HPDE6-E6E7 (cell line): Measurements from ENCODE around the gene FBXL7.

Experiments
- DNase-seq: peaks from one replicate; pipeline ENCODE4 v3.0.0; 2011; ENCODE audit warnings: missing footprints; ENCODE audit errors: extremely low spot score

FBXL7 gene

DNA sequence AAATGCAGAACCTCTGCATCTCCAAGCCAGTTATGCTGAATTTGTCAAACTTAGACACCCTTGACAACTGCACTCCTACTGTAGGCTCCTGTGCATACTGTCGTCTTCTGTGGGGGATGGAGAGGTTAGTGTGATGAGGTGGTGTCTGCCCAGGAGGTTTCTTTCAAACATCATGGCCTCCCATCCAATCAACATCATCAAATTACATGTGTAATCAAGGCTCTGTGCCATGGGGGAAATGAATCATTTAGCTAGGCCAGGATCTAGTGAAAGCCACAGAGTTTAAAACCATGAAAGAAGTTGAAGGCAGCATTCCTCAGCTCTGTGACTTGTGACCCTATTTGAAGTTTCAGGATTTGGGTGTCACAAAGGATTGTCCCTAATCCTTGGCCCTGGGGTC, 439.0 kb downstream of the FBXL7 start:
- no peak for DNase-seq

- DNase-seq = no peak
Measured at GRCh38 chr5:15940905-15941304, 440.9 kb downstream of the FBXL7 start.

- no peak for DNase-seq
Measured at GRCh38 chr5:15943487-15943886, 443.5 kb downstream of the FBXL7 start.

DNA sequence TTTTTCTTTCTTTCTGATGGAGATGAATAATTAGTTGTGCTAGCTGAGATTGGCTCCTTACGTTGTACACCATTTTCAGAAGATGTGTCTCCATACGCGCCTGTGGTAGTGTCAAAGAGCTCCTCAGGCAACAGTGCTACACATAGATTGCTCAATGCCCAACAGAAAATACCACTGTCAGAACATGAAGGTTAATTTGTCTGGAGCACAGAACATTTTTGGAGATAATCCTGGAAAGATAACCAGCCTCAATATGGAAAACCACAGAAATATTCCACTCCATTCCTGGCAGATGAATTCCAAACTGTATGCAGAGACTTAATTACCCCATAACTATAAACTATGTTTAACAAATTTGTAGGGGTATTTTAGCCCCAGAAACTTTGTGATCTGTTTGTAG, 446.0 kb downstream of the FBXL7 start:
- no peak for DNase-seq

DNA sequence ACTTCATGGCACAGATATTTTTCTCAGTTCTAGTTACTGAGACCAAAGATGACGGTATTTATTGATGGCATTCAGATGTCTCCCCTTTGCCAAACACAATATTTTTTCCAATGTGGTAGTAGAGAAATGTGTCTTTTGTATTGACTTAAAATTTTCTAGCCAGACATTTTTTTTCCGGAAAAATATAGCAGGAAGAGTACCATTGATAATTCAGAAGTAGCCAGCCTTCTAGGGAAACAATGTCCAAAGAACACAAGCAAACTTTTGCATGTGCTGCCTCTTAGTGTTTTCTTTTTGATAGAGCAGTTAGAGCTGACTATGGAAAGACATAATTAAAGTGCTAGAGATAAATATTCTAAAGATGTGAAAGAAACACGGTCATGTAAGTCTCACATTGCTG, 448.2 kb downstream of the FBXL7 start:
- DNase-seq = no peak

GRCh38 chr5:15951126-15951525, 451.1 kb downstream of the FBXL7 start:
- DNase-seq = no peak

DNA sequence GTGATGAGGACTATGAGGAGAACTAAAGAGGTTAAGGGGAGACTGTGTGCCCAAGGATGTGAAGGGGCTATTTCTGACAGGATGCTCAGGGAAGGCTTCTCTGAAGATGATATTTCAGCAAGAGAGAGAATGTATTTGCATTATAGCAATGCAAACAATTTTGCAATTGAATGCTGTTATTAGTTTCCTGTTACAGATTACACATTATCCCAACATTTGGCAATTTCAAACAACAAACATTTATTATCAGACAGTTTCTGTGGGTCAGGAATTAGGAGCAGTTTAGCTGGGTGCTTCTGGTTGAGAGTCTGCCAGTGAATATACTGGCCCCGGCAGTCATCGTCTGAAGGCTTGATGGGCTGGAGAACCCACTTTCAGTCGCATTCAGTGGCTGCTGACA, 451.6 kb downstream of the FBXL7 start:
- DNase-seq = no peak

DNA sequence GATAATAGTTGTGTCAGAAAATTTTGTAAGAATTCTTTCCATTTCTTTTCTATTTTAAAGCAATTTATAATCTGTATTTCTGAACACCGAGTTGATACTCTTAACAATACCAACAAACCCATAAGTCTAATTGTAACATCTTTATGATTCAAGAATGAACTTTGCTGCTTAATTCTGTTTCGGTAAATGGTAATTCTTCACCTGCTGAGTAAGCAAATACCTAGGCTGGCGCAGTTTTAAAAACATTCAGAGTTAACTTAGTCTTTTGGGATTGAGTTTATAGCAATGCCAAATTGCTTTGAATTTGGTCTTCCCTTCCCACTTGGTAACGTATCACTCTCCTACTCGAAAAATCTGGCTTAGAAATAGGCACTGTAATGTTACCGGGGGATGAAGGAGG, 456.6 kb downstream of the FBXL7 start:
- DNase-seq = no peak

- DNase-seq = no peak
Measured at GRCh38 chr5:15957124-15957523, 457.1 kb downstream of the FBXL7 start.

DNA sequence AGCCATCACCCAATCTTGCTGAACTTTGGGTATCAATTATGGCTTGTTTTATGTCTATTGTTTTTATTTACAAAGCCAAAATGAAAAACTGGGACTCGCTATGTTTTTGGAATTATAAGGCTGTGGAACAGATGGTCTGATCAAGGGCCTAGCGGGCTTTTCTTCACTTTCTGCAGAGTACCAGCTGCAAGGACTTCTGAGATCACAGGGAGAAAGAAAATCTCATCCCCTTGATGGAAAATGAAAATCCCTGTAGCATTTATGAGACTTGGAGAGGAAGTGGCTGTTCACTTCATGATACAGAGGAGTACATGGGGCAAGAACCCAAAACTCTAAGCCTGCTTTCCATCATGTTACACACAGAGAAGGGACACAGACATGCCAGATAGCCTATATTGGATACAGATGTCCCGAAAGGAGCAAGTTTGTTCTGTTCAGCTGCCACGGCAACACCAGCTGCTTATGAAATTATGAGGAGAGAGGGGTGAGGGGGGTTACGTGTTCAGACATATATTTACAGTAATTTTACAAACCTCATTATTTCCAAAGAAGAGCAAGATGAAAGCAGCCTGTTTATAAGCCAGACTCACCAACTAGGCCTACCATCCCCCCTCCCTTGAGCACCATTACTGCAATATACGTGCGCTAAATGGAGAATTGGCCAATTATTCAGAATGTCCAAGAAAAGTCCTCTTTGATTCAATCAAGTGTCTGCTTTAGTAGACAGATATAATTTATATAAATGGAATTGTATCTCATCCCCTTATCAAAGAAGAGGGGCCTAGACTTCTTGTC, 459.6 kb downstream of the FBXL7 start:
- no peak for DNase-seq

- no peak for DNase-seq
Measured at GRCh38 chr5:15966066-15966640, 466.2 kb downstream of the FBXL7 start.

GRCh38 chr5:15966651-15967050, 466.7 kb downstream of the FBXL7 start:
- no peak for DNase-seq

- no peak for DNase-seq
Measured at GRCh38 chr5:15968993-15969392, 469.0 kb downstream of the FBXL7 start.

- DNase-seq = no peak
Measured at GRCh38 chr5:15977851-15978250, 477.9 kb downstream of the FBXL7 start.

DNA sequence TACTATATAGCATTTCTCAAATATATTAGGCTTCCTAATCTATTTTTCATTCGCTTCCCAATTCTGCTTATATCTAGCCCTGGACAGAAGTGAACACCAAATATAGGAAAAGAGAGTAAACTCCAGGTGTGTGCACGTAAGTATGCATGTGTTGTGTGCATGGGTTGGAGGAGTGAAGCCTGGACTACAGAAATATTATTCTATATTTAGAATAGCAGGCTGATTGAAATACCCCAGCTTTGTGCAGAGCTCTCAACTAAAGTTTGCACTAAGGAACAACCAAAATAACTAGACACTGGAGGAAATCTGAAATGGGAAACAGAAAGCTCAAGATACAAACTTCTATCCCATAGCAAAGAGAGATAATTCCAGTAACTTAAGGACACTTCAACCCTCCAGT, 480.9 kb downstream of the FBXL7 start:
- DNase-seq = no peak

DNA sequence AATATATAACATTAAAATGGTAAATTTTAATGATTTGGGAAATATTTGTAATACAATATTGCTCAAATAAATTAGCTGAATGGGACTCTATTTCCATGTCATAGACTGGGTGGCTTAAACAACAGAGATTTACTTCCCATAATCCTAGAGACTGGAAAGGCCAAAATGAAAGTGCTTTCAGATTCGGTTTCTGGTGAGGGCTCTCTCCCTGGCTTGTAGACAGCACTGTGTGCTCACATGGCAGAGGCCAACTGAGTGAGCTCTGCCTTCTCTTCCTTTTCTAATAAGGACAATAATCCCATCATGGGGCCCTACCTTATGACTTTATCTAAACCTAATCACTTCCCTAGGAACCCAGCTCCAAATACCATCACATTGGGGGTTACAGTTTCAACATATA, 483.4 kb downstream of the FBXL7 start:
- DNase-seq = no peak
